ENCODE results near the gene TCF4. TPM values are rescaled to one million over a fixed set of nuclear protein-coding genes. Genes with fewer than 3 reads are reported as not detected.

The TCF4 gene
- total and polyA plus RNA-seq, 4 donors: 4.3 to 15.3 (median 11.5) TPM

- Histone ChIP-seq H3K27me3 (ENCODE audit: control insufficient read depth in 4 of 4, insufficient read depth in 4 of 4, low read length in 3 of 4) (no peaks in the 10 kb centered on the region), H3K4me3 (ENCODE audit: low read depth in 1 of 3, low read length in 3 of 3) (no peak overlapping the region), H3K4me1 (ENCODE audit: control insufficient read depth in 4 of 4, insufficient read depth in 4 of 4, low read length in 3 of 4) (no peaks in the 10 kb centered on the region), H3K36me3 (ENCODE audit: control insufficient read depth in 4 of 4, insufficient read depth in 3 of 4, low read depth in 1 of 4, low read length in 3 of 4) (no peaks in the 10 kb centered on the region), H3K9ac (ENCODE audit: low read depth in 1 of 2, low read length in 2 of 2) (no peak overlapping the region), H3K9me3 (ENCODE audit: control insufficient read depth in 4 of 4, low read length in 3 of 4) (no peaks in the 10 kb centered on the region), H3K27ac (ENCODE audit: low read depth in 1 of 2, low read length in 2 of 2) (no peak overlapping the region)
- TF ChIP-seq SP1 (IDR thresholded peaks at IDR 0.05) (no peak), NR2F2 (IDR thresholded peaks at IDR 0.05) (no peak), RXRA (IDR thresholded peaks at IDR 0.05) (no peak), RAD21 (IDR thresholded peaks at IDR 0.05) (no peak)
- WGBS: 85% methylated on average over 2 of the region's 2 CpGs
- no peak for DNase-seq (ENCODE audit: low spot score)
These were observed 222.7 kb downstream of the TCF4 start for GRCh38 chr18:55365342-55365741.

- no peak for TF ChIP-seq JUND (IDR thresholded peaks at IDR 0.05)
- TF ChIP-seq TAF1 (conservative IDR thresholded peaks at IDR 0.05): no peak
- no peak for TF ChIP-seq HNF4A (conservative IDR thresholded peaks at IDR 0.05)
- TF ChIP-seq EGR1 (IDR thresholded peaks at IDR 0.05; ENCODE audit: low read depth in 2 of 2): no peak
- TF ChIP-seq FOXA1 (IDR thresholded peaks at IDR 0.05): no peak
- TF ChIP-seq NR2F2 (IDR thresholded peaks at IDR 0.05): no peak
- no peak for TF ChIP-seq RXRA (IDR thresholded peaks at IDR 0.05)
- no peak for TF ChIP-seq HNF4G (IDR thresholded peaks at IDR 0.05)
- no peak for TF ChIP-seq ATF3 (IDR thresholded peaks at IDR 0.05)
- no peak for TF ChIP-seq SP1 (IDR thresholded peaks at IDR 0.05)
- TF ChIP-seq GABPA (IDR thresholded peaks at IDR 0.05 in 1 of 2, conservative IDR thresholded peaks at IDR 0.05 in 1 of 2): no peak
- TF ChIP-seq, protein P1, sequence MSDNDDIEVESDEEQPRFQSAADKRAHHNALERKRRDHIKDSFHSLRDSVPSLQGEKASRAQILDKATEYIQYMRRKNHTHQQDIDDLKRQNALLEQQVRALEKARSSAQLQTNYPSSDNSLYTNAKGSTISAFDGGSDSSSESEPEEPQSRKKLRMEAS (IDR thresholded peaks at IDR 0.05): no peak
- no peak for TF ChIP-seq RAD21 (IDR thresholded peaks at IDR 0.05)
- TF ChIP-seq, protein P2, sequence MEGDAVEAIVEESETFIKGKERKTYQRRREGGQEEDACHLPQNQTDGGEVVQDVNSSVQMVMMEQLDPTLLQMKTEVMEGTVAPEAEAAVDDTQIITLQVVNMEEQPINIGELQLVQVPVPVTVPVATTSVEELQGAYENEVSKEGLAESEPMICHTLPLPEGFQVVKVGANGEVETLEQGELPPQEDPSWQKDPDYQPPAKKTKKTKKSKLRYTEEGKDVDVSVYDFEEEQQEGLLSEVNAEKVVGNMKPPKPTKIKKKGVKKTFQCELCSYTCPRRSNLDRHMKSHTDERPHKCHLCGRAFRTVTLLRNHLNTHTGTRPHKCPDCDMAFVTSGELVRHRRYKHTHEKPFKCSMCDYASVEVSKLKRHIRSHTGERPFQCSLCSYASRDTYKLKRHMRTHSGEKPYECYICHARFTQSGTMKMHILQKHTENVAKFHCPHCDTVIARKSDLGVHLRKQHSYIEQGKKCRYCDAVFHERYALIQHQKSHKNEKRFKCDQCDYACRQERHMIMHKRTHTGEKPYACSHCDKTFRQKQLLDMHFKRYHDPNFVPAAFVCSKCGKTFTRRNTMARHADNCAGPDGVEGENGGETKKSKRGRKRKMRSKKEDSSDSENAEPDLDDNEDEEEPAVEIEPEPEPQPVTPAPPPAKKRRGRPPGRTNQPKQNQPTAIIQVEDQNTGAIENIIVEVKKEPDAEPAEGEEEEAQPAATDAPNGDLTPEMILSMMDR (IDR thresholded peaks at IDR 0.05; ENCODE audit: low read depth, low read length, missing input control): no peak
- DNase-seq (ENCODE audit: low spot score): no peak
- WGBS: 93% methylated on average over 3 of the region's 3 CpGs
These were observed 225.7 kb downstream of the TCF4 start for GRCh38 chr18:55362303-55362702.

GRCh38 chr18:55361492-55362250, 226.3 kb downstream of the TCF4 start:
- Histone ChIP-seq H3K27me3 (ENCODE audit: control insufficient read depth in 4 of 4, insufficient read depth in 4 of 4, low read length in 3 of 4) (no peaks in the 10 kb centered on the region), H3K4me3 (ENCODE audit: low read depth in 1 of 3, low read length in 3 of 3) (no peak overlapping the region), H3K9ac (ENCODE audit: low read depth in 1 of 2, low read length in 2 of 2) (no peak overlapping the region), H3K4me1 (ENCODE audit: control insufficient read depth in 4 of 4, insufficient read depth in 4 of 4, low read length in 3 of 4) (no peaks in the 10 kb centered on the region), H3K36me3 (ENCODE audit: control insufficient read depth in 4 of 4, insufficient read depth in 3 of 4, low read depth in 1 of 4, low read length in 3 of 4) (no peaks in the 10 kb centered on the region), H3K27ac (ENCODE audit: low read depth in 1 of 2, low read length in 2 of 2) (no peak overlapping the region), H3K9me3 (ENCODE audit: control insufficient read depth in 4 of 4, low read length in 3 of 4) (no peaks in the 10 kb centered on the region)
- 93% methylated on average over 3 of the region's 3 CpGs for WGBS
- DNase-seq (ENCODE audit: low spot score): no peak
- TF ChIP-seq RAD21 (IDR thresholded peaks at IDR 0.05): no peak
- TF ChIP-seq, protein P1 (IDR thresholded peaks at IDR 0.05): no peak
- no peak for TF ChIP-seq RXRA (IDR thresholded peaks at IDR 0.05)
- TF ChIP-seq SP1 (IDR thresholded peaks at IDR 0.05): no peak
- TF ChIP-seq, protein P3, sequence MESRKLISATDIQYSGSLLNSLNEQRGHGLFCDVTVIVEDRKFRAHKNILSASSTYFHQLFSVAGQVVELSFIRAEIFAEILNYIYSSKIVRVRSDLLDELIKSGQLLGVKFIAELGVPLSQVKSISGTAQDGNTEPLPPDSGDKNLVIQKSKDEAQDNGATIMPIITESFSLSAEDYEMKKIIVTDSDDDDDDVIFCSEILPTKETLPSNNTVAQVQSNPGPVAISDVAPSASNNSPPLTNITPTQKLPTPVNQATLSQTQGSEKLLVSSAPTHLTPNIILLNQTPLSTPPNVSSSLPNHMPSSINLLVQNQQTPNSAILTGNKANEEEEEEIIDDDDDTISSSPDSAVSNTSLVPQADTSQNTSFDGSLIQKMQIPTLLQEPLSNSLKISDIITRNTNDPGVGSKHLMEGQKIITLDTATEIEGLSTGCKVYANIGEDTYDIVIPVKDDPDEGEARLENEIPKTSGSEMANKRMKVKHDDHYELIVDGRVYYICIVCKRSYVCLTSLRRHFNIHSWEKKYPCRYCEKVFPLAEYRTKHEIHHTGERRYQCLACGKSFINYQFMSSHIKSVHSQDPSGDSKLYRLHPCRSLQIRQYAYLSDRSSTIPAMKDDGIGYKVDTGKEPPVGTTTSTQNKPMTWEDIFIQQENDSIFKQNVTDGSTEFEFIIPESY (IDR thresholded peaks at IDR 0.05): no peak
- TF ChIP-seq YY1 (IDR thresholded peaks at IDR 0.05): no peak
- TF ChIP-seq NR2F2 (IDR thresholded peaks at IDR 0.05): no peak
- no peak for TF ChIP-seq HNF4G (IDR thresholded peaks at IDR 0.05)
- TF ChIP-seq, protein P2 (IDR thresholded peaks at IDR 0.05; ENCODE audit: low read depth, low read length, missing input control): no peak
- TF ChIP-seq TAF1 (conservative IDR thresholded peaks at IDR 0.05): no peak

More at GRCh38 chr18:55362303-55362702, 225.7 kb downstream of the TCF4 start:
- H3K27ac ChIP-seq (ENCODE audit: low read depth in 1 of 2, low read length in 2 of 2): no peak overlapping the region
- H3K4me3 ChIP-seq (ENCODE audit: low read depth in 1 of 3, low read length in 3 of 3): no peak overlapping the region
- no peaks in the 10 kb centered on the region for H3K4me1 ChIP-seq (ENCODE audit: control insufficient read depth in 4 of 4, insufficient read depth in 4 of 4, low read length in 3 of 4)
- H3K36me3 ChIP-seq (ENCODE audit: control insufficient read depth in 4 of 4, insufficient read depth in 3 of 4, low read depth in 1 of 4, low read length in 3 of 4): no peaks in the 10 kb centered on the region
- no peak overlapping the region for H3K9ac ChIP-seq (ENCODE audit: low read depth in 1 of 2, low read length in 2 of 2)
- no peaks in the 10 kb centered on the region for H3K27me3 ChIP-seq (ENCODE audit: control insufficient read depth in 4 of 4, insufficient read depth in 4 of 4, low read length in 3 of 4)
- no peaks in the 10 kb centered on the region for H3K9me3 ChIP-seq (ENCODE audit: control insufficient read depth in 4 of 4, low read length in 3 of 4)
